Measurements from ENCODE around the gene MRC1. TPM values are rescaled to one million over a fixed set of nuclear protein-coding genes. Genes with fewer than 3 reads are reported as not detected.

MRC1 gene
- total and polyA plus RNA-seq, 2 of the 8 experiments (the other 6 are each of a cell fraction or from before 2014, with no cell fraction given), result 0.03 to 0.06 TPM

DNA sequence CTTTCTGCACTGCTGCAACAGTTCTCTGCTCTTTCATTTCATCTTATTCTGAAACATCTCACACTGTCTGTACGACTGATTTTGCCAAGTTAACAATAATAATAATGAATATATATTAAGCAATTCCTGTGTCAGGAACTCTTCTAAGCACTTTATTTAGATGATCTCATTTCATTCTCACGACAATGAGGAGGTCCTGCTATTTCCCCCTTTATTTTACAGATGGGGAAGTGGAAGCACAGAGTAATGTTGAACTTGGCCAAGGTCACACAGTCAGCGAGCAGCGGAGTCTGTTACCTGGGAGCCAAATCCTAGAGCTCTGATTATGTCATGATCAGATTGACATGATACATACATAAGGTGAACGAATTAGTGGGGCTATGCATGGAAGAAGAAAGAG lies 5.8 kb downstream of the MRC1 start:
- Histone ChIP-seq H2BK5ac (ENCODE audit: low read depth, low read length) (no peak overlapping the region), H3K27ac (ENCODE audit: low read depth, low read length) (no peak overlapping the region), H3K9me3 (ENCODE audit: insufficient read depth in 2 of 2, low read depth in 1 of 2, low read length in 1 of 2) (no peaks in the 10 kb centered on the region), H2BK20ac (ENCODE audit: low read length) (no peak overlapping the region), H3K36me3 (ENCODE audit: control insufficient read depth in 2 of 4, insufficient read depth in 4 of 4, low read length in 3 of 4) (no peaks in the 10 kb centered on the region), H4K20me1 (replicated peaks in 1 of 2; ENCODE audit: control insufficient read depth in 1 of 2, insufficient read depth in 2 of 2, low read length in 2 of 2) (no peaks in the 10 kb centered on the region), H3K4me2 (ENCODE audit: insufficient read depth in 1 of 2, low read depth in 2 of 2, low read length in 2 of 2) (no peak overlapping the region), H3K4ac (replicated peaks; ENCODE audit: insufficient read length, low read depth, low read length) (no peak overlapping the region), H3K79me2 (ENCODE audit: control insufficient read depth in 1 of 2, insufficient read depth in 2 of 2, low read length in 2 of 2) (no peaks in the 10 kb centered on the region), H3K9ac (replicated peaks in 1 of 4; ENCODE audit: extremely low read depth in 1 of 4, low read depth in 3 of 4, low read length in 3 of 4) (no peak overlapping the region), H3K4me1 (replicated peaks in 1 of 4; ENCODE audit: control insufficient read depth in 3 of 4, insufficient read depth in 4 of 4, low read length in 3 of 4) (no peaks in the 10 kb centered on the region), H4K91ac (replicated peaks; ENCODE audit: insufficient read length, low read length) (no peak overlapping the region), H2BK15ac (ENCODE audit: low read length) (no peak overlapping the region), H2BK120ac (replicated peaks; ENCODE audit: low read depth, low read length) (no peak overlapping the region), H3K79me1 (ENCODE audit: low read depth, low read length) (no peaks in the 10 kb centered on the region), H2BK12ac (ENCODE audit: low read depth, low read length) (no peak overlapping the region), H3K27me3 (replicated peaks in 1 of 4; ENCODE audit: control insufficient read depth in 3 of 4, extremely low read depth in 1 of 4, insufficient read depth in 3 of 4, low read length in 3 of 4) (peaks cover 0 to 1% (median 0%) of the 10 kb centered on the region in 4 experiments; a peak in 1 of 7 replicates), H3K4me3 (ENCODE audit: extremely low read depth in 1 of 4, insufficient read depth in 2 of 4, low read depth in 3 of 4, low read length in 4 of 4) (no peak overlapping the region), H2AFZ (ENCODE audit: low read length) (no peak overlapping the region), H3K56ac (replicated peaks; ENCODE audit: insufficient read length, low read depth, low read length) (no peak overlapping the region), H3K23ac (ENCODE audit: insufficient read length) (no peak overlapping the region), H4K8ac (ENCODE audit: extremely low read depth, insufficient read depth, low read length) (no peak overlapping the region), H2AK5ac (ENCODE audit: low read depth, low read length) (no peak overlapping the region), H3K18ac (ENCODE audit: extremely low read depth, low read length) (no peak overlapping the region), H3K14ac (ENCODE audit: insufficient read length) (no peak overlapping the region), H4K5ac (ENCODE audit: insufficient read length, low read depth, low read length) (no peak overlapping the region), H3K23me2 (ENCODE audit: low read depth, low read length) (no peaks in the 10 kb centered on the region; the same call in 1 of the 2 replicates)
- 94% methylated on average over 5 of the region's 5 CpGs; no CpG with 5 or more reads in 1 of the 2 experiments for WGBS, 2 experiments (ENCODE audit: extremely low coverage in 1 of 2, insufficient coverage in 1 of 2, insufficient read length in 1 of 2, insufficient replicate concordance in 2 of 2, low coverage in 1 of 2, low lambda C conversion rate in 2 of 2, missing lambda C conversion rate in 1 of 2)
- DNase-seq (ENCODE audit: low read depth in 1 of 2, low spot score in 2 of 2) (no peak), FAIRE-seq (no peak)
- ChIA-PET POLR2A (ENCODE audit: partially characterized antibody) (no interaction called here), CTCF (ENCODE audit: partially characterized antibody) (interaction anchor here (0.9 kb wide), 1 partner anchor 14 kb away, joined by 3 read pairs; no protein-coding TSS in a partner anchor)
- TF ChIP-seq KDM5A (IDR thresholded peaks at IDR 0.05; ENCODE audit: low read length) (no peak), EP300 (IDR thresholded peaks at IDR 0.05; ENCODE audit: borderline replicate concordance in 1 of 2, low read depth in 2 of 2, low read length in 2 of 2) (no peak), TAF1 (IDR thresholded peaks at IDR 0.05; ENCODE audit: low read depth, low read length) (no peak), CHD1 (IDR thresholded peaks at IDR 0.05; ENCODE audit: low read depth, low read length) (no peak), HDAC2 (IDR thresholded peaks at IDR 0.05; ENCODE audit: borderline replicate concordance in 1 of 2, low read depth in 2 of 2, low read length in 2 of 2) (no peak), CTCF (IDR thresholded peaks at IDR 0.05; ENCODE audit: control extremely low read depth in 1 of 3, insufficient read depth in 1 of 3, low read depth in 1 of 3, low read length in 3 of 3) (no peak), TAF7 (optimal IDR thresholded peaks at IDR 0.05; ENCODE audit: borderline replicate concordance, low read depth, low read length) (no peak), JUND (IDR thresholded peaks at IDR 0.05; ENCODE audit: low read length) (no peak), ASH2L (IDR thresholded peaks at IDR 0.05; ENCODE audit: low read length) (no peak), USF2 (IDR thresholded peaks at IDR 0.05; ENCODE audit: low read length) (no peak)
